Thymus (tissue), 11 donors: ENCODE data around the gene TAB2. TPM values are rescaled to one million over a fixed set of nuclear protein-coding genes. Genes with fewer than 3 reads are reported as not detected.
"Not testable (repeated sequence)": the region's sequence is repeated elsewhere in the genome, so short reads cannot be mapped to it uniquely, and the experiment has no call there.

Experiments used
- DNase-seq, 9 donors: peaks; one replicate each; pipeline ENCODE4 v3.0.0-alpha.2; 2013; ENCODE audit warnings: low spot score in 9 of 9, low read depth in 6 of 9, missing footprints in 1 of 9
- H3K27ac ChIP-seq, 2 donors: one replicate each; pipeline ENCODE4 v1.5.1; 2013; ENCODE audit warnings: control low read depth in 1 of 2, low read depth in 1 of 2, low read length in 1 of 2, mild to moderate bottlenecking in 1 of 2, moderate library complexity in 1 of 2
- H3K27me3 ChIP-seq, 2 donors: one replicate each; pipeline ENCODE4 v1.5.1; 2013; ENCODE audit warnings: low read length in 1 of 2; ENCODE audit not compliant: control insufficient read depth in 2 of 2, insufficient read depth in 1 of 2
- H3K36me3 ChIP-seq, 2 donors: one replicate each; pipeline ENCODE4 v1.5.1; 2013; ENCODE audit warnings: low read length in 1 of 2, mild to moderate bottlenecking in 1 of 2, moderate library complexity in 1 of 2; ENCODE audit not compliant: control insufficient read depth in 2 of 2, insufficient read depth in 2 of 2
- H3K4me1 ChIP-seq, 2 donors: one replicate each; pipeline ENCODE4 v1.5.1; 2013; ENCODE audit warnings: low read length in 2 of 2; ENCODE audit not compliant: control insufficient read depth in 2 of 2, insufficient read depth in 2 of 2
- H3K4me3 ChIP-seq, 2 donors: one replicate each; pipeline ENCODE4 v1.5.1; 2013; ENCODE audit warnings: low read length in 2 of 2, control low read depth in 1 of 2, mild to moderate bottlenecking in 1 of 2
- H3K9me3 ChIP-seq, 2 donors: one replicate each; pipeline ENCODE4 v1.5.1; 2013; ENCODE audit warnings: low read length in 1 of 2, mild to moderate bottlenecking in 1 of 2; ENCODE audit not compliant: control insufficient read depth in 2 of 2, insufficient read depth in 1 of 2
- WGBS: extraction: QIAGEN DNeasy Blood & Tissue Kit; methylation state at CpG from one replicate; pipeline ENCODE4 v1.1.7; 2013; 5-methylcytosine and 5-hydroxymethylcytosine counted together
- polyA plus RNA-seq: library from polyadenylated mRNA; stranded (reverse); fragments of 200-250 nt; gene quantifications from one replicate; pipeline ENCODE4 v1.2.3, GENCODE V29; 2013
- total RNA-seq: library from RNA; stranded (reverse); fragments of 120-200 nt; gene quantifications from one replicate; pipeline ENCODE4 v1.2.4, GENCODE V29; 2013
- donor health status: healthy.

Gene TAB2
- total and polyA plus RNA-seq, 2 donors, result 30.8 to 34.3 TPM

GRCh38 chr6:149316740-149317643 lies 520 bp upstream of the TAB2 start:
- WGBS, result under 1% methylated on average over 96 of the region's 96 CpGs
- peak overlapping the region; percentile 73 to 94 for H3K4me3 ChIP-seq

GRCh38 chr6:149318581-149319286 lies 1.2 kb downstream of the TAB2 start:
- peak in 7 of 9 donors; percentile 11 to 89 (median 73) for DNase-seq
- no peaks in the 10 kb centered on the region for H3K9me3 ChIP-seq
- H3K4me3 ChIP-seq, result peak overlapping the region; percentile 73 to 94
- WGBS, result 3% methylated on average over 14 of the region's 14 CpGs
- peaks cover 5 to 17% of the 10 kb centered on the region in 2 donors for H3K4me1 ChIP-seq
- no peaks in the 10 kb centered on the region for H3K27me3 ChIP-seq
- no peaks in the 10 kb centered on the region for H3K36me3 ChIP-seq
- peak overlapping the region; percentile 96 to 98 for H3K27ac ChIP-seq

More at GRCh38 chr6:149316740-149317643, 520 bp upstream of the TAB2 start:
- Histone ChIP-seq H3K27ac (peak overlapping the region; percentile 96 to 98), H3K36me3 (no peaks in the 10 kb centered on the region), H3K9me3 (no peaks in the 10 kb centered on the region), H3K4me1 (peaks cover 5 to 17% of the 10 kb centered on the region in 2 donors), H3K27me3 (no peaks in the 10 kb centered on the region)
- peak; percentile 43 to 94 (median 79) for DNase-seq

- H3K4me1 ChIP-seq, result peaks cover 5 to 18% of the 10 kb centered on the region in 2 donors
- no peaks in the 10 kb centered on the region for H3K27me3 ChIP-seq
- 38% methylated on average over 3 of the region's 3 CpGs for WGBS
- peak overlapping the region in 1 of 2 donors; percentile 96 for H3K27ac ChIP-seq
- no peaks in the 10 kb centered on the region for H3K9me3 ChIP-seq
- peak overlapping the region; percentile 73 to 94 for H3K4me3 ChIP-seq
- no peaks in the 10 kb centered on the region for H3K36me3 ChIP-seq
- no peak for DNase-seq
Measured at GRCh38 chr6:149319422-149319821, 1.9 kb downstream of the TAB2 start.

- H3K4me1 ChIP-seq, result peaks cover 5 to 23% of the 10 kb centered on the region in 2 donors
- not testable (repeated sequence) for H3K27me3 ChIP-seq, H3K36me3 ChIP-seq, H3K4me3 ChIP-seq, H3K9me3 ChIP-seq, DNase-seq, H3K27ac ChIP-seq
- 92% methylated on average over 10 of the region's 10 CpGs for WGBS
Measured at GRCh38 chr6:149320016-149320415, 2.5 kb downstream of the TAB2 start.

GRCh38 chr6:149320796-149321195 lies 3.3 kb downstream of the TAB2 start:
- Histone ChIP-seq H3K9me3 (no peaks in the 10 kb centered on the region), H3K27me3 (no peaks in the 10 kb centered on the region), H3K4me1 (peaks cover 5 to 23% of the 10 kb centered on the region in 2 donors), H3K36me3 (no peaks in the 10 kb centered on the region), H3K27ac (no peak overlapping the region), H3K4me3 (no peak overlapping the region)
- peak in 1 of 9 donors; percentile 25 for DNase-seq

- Histone ChIP-seq H3K27me3 (no peaks in the 10 kb centered on the region), H3K4me1 (peaks cover 6 to 17% of the 10 kb centered on the region in 2 donors), H3K27ac (no peak overlapping the region), H3K9me3 (no peaks in the 10 kb centered on the region), H3K4me3 (no peak overlapping the region), H3K36me3 (no peaks in the 10 kb centered on the region)
- WGBS, result 13% methylated on average over 2 of the region's 2 CpGs
- no peak for DNase-seq
Measured at GRCh38 chr6:149323353-149323752, 5.8 kb downstream of the TAB2 start.

- no peaks in the 10 kb centered on the region for H3K9me3 ChIP-seq
- H3K27ac ChIP-seq, result no peak overlapping the region
- H3K27me3 ChIP-seq, result no peaks in the 10 kb centered on the region
- H3K4me1 ChIP-seq, result peaks cover 5 to 15% of the 10 kb centered on the region in 2 donors
- no peaks in the 10 kb centered on the region for H3K36me3 ChIP-seq
- no peak for DNase-seq
- H3K4me3 ChIP-seq, result no peak overlapping the region
- 89% methylated on average over 2 of the region's 2 CpGs for WGBS
Measured at GRCh38 chr6:149323925-149324324, 6.4 kb downstream of the TAB2 start.

GRCh38 chr6:149324428-149324827 lies 6.9 kb downstream of the TAB2 start:
- DNase-seq, result no peak
- peaks cover 8 to 15% of the 10 kb centered on the region in 2 donors for H3K4me1 ChIP-seq
- H3K4me3 ChIP-seq, result no peak overlapping the region
- H3K27me3 ChIP-seq, result no peaks in the 10 kb centered on the region
- H3K9me3 ChIP-seq, result no peaks in the 10 kb centered on the region
- H3K36me3 ChIP-seq, result no peaks in the 10 kb centered on the region
- H3K27ac ChIP-seq, result no peak overlapping the region

- peaks cover 8 to 10% of the 10 kb centered on the region in 2 donors for H3K4me1 ChIP-seq
- H3K27ac ChIP-seq, result no peak overlapping the region
- no peaks in the 10 kb centered on the region for H3K9me3 ChIP-seq
- H3K4me3 ChIP-seq, result no peak overlapping the region
- no peak for DNase-seq
- no peaks in the 10 kb centered on the region for H3K36me3 ChIP-seq
- H3K27me3 ChIP-seq, result no peaks in the 10 kb centered on the region
- 97% methylated on average over 3 of the region's 3 CpGs for WGBS
Measured at GRCh38 chr6:149325648-149326236, 8.2 kb downstream of the TAB2 start.
